ENCODE results near the gene CRACR2B.

DNA sequence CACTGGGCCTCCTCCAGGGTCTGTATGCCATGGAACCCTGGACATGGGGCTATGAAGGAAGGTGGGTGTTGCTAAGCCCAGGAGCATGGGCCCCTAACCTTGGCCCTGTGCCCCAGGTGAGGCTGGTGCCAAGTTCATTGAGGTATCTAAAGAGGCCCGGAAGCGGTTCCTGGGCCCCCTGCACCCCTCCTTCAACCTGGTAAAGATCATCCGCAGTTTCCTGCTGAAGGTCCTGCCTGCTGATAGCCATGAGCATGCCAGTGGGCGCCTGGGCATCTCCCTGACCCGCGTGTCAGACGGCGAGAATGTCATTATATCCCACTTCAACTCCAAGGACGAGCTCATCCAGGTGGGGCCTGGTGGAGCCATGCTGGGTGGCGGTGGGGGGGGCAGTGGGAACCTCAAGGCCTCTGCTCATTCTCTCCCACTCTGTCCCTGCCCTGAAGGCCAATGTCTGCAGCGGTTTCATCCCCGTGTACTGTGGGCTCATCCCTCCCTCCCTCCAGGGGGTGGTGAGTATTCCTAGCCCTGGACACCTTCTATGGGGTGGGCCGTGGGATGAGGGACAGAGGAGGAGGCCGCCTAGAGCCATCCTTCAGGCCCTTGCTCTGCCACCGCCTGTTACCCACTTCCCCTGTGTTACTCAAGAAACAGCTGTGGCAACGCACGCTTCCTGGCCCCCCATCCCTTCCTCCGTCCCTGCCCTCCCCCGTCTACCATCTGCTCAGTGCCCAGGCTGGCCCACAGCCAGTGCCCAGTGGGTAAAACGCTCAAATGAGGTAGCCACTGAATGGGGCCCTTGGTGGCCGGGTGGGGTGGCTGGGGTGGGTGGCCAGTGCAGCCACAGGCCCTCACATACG, 6.0 kb upstream of the CRACR2B start:
- TF ChIP-seq, protein P1, sequence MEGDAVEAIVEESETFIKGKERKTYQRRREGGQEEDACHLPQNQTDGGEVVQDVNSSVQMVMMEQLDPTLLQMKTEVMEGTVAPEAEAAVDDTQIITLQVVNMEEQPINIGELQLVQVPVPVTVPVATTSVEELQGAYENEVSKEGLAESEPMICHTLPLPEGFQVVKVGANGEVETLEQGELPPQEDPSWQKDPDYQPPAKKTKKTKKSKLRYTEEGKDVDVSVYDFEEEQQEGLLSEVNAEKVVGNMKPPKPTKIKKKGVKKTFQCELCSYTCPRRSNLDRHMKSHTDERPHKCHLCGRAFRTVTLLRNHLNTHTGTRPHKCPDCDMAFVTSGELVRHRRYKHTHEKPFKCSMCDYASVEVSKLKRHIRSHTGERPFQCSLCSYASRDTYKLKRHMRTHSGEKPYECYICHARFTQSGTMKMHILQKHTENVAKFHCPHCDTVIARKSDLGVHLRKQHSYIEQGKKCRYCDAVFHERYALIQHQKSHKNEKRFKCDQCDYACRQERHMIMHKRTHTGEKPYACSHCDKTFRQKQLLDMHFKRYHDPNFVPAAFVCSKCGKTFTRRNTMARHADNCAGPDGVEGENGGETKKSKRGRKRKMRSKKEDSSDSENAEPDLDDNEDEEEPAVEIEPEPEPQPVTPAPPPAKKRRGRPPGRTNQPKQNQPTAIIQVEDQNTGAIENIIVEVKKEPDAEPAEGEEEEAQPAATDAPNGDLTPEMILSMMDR (IDR thresholded peaks at IDR 0.05): no peak
- no peak for TF ChIP-seq POLR2A (IDR thresholded peaks at IDR 0.05)
